GM12874 (cell line): Measurements from ENCODE around the gene C16orf54.

ENCODE experiments used
- TF ChIP-seq, protein P1 (sequence below): IDR thresholded peaks from 2 replicates; pipeline ENCODE4 v1.5.1; 2011; ENCODE audit warnings: low read depth, mild to moderate bottlenecking, control low read depth, low read length, moderate library complexity; ENCODE audit not compliant: insufficient read depth

The C16orf54 gene, protein sequence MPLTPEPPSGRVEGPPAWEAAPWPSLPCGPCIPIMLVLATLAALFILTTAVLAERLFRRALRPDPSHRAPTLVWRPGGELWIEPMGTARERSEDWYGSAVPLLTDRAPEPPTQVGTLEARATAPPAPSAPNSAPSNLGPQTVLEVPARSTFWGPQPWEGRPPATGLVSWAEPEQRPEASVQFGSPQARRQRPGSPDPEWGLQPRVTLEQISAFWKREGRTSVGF

GRCh38 chr16:29745853-29746345 is at the start of gene C16orf54:
Gene C16orf54 (minus strand): TSS chr16:29745990. CDS start chr16:29744951, 1,039 bp downstream.
- TF ChIP-seq, protein P1, sequence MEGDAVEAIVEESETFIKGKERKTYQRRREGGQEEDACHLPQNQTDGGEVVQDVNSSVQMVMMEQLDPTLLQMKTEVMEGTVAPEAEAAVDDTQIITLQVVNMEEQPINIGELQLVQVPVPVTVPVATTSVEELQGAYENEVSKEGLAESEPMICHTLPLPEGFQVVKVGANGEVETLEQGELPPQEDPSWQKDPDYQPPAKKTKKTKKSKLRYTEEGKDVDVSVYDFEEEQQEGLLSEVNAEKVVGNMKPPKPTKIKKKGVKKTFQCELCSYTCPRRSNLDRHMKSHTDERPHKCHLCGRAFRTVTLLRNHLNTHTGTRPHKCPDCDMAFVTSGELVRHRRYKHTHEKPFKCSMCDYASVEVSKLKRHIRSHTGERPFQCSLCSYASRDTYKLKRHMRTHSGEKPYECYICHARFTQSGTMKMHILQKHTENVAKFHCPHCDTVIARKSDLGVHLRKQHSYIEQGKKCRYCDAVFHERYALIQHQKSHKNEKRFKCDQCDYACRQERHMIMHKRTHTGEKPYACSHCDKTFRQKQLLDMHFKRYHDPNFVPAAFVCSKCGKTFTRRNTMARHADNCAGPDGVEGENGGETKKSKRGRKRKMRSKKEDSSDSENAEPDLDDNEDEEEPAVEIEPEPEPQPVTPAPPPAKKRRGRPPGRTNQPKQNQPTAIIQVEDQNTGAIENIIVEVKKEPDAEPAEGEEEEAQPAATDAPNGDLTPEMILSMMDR = no peak

GRCh38 chr16:29794231-29794710 is 48.5 kb upstream of the C16orf54 start:
- TF ChIP-seq, protein P1 = no peak

DNA sequence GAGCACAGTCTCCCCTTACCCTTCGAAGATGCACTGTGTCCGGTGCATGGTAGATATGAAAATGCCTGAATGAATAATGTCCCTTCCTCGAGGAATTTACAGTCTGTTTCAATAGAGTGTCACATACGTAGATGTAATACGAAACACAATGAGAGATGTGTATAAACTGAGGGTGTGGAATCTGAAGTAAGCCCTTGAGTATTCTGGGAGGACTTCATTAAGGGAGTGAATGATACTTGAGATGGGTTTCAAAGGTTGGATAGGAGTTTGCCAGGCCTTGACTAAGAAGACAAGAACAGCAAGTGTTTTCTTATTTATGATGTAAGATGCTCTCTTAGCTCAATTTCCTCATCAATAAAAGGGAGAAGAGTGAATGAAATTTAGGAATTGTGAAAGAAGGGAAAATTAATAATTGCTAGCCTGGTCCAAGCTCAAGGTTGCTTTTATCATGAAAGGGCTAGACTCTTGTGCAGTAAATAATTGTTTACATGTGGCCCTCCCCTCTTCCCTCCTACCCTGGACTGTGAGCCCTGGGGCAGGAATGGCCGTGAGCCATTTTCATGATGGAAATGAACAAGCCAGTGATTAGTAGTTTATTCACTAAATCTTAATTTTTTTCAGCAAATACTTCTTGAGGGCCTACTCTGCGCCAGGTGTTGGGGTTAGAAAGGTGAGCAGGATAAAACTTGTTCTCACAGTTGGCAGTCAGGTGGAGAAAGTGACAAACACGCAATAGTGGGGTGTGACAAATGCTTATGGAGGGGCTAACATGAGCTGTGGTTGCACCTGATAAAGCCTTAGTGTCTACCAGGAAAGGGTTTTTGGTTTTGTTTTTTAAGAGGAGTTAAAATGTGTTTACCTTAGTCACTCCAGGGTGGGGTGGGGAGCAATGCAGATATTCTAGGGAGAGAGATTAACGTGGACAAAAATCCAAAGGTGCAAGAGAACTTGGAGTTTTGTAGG is 46.3 kb upstream of the C16orf54 start:
- TF ChIP-seq, protein P1 = no peak

GRCh38 chr16:29790949-29791844 is 45.4 kb upstream of the C16orf54 start:
- TF ChIP-seq, protein P1 = no peak

DNA sequence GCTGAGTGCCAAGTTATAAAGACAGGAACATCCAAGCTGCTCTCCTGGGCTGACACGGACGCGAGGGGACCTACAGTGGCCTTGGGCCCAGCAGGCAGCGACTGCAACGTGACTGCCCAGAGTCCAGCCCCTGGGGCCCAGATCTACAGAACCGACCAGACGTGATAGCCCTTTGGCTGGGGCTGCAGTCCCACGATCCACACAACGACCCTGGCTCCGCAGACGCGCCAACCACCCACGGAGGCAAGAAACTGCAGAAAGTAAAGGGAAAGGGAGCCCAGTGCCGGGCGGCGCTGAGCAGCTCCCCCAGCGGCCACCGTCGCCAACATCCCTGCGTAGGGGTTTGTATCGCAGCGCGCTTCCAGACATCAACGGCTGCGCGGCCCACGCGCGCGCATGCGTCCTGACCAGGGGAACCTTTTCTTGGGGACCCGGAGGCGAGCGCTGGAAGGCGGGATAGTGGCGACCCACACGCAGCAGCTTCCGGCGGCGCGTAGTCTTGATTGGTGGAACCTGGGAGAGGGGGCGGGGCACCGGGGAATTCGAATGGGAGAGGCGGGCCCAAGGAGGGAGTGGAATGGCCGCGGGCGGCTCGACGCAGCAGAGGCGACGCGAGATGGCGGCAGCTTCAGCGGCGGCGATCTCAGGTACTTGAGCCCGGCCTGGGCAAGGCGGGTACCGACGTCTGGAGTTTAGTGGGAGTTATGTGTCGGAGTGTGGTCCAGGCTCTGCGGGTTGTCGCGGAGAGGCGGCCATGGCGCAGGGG is 44.6 kb upstream of the C16orf54 start, which contains the start of gene KIF22:
KIF22 (plus strand) TSS at position 569 of the 766 bp plus-strand sequence; CDS start at position 578, 9 bp downstream.
- TF ChIP-seq, protein P1 = peak; percentile 93

DNA sequence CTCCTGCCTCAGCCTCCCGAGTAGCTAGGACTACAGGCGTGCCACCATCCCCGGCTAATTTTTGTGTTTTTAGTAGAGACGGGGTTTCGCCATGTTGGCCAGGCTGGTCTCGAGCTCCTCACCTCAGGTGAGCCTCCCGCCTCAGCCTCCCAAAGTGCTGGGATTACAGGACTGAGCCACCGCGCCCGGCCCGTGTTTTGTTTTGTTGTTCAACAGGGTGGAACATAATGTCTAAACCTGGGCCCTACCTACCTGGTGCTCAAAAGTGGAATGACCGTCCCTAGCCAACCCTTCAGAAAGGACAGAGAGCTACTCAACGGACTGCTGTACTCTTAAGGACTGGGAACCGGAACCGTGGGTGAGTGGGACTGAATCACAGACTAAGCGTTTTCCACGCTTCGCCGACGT is 44.0 kb upstream of the C16orf54 start:
- TF ChIP-seq, protein P1 = no peak
